Mesodermal cell (in vitro differentiated cells): ENCODE data around the gene NRK.
"Not testable (repeated sequence)": the region's sequence is repeated elsewhere in the genome, so short reads cannot be mapped to it uniquely, and the experiment has no call there.

Experiments
- H3K27ac ChIP-seq: 2 replicates; pipeline ENCODE4 v1.7.0; 2013; ENCODE audit warnings: mild to moderate bottlenecking, low read depth, low read length, moderate library complexity; ENCODE audit not compliant: severe bottlenecking
- H3K36me3 ChIP-seq: 2 replicates; pipeline ENCODE4 v1.7.1; 2013; ENCODE audit warnings: mild to moderate bottlenecking, low read length, moderate library complexity; ENCODE audit not compliant: control insufficient read depth, insufficient read depth
- H3K4me1 ChIP-seq: one replicate; pipeline ENCODE4 v1.7.1; 2013; ENCODE audit warnings: mild to moderate bottlenecking, low read length; ENCODE audit not compliant: insufficient read depth, control insufficient read depth, poor library complexity, severe bottlenecking
- H3K4me3 ChIP-seq: 2 replicates; pipeline ENCODE4 v1.7.0; 2013; ENCODE audit warnings: low read length, control low read depth, mild to moderate bottlenecking; ENCODE audit not compliant: insufficient read depth, poor library complexity, severe bottlenecking; ENCODE audit errors: extremely low read depth
- H3K9me3 ChIP-seq: 2 replicates; pipeline ENCODE4 v1.7.1; 2013; ENCODE audit warnings: mild to moderate bottlenecking, low read length, moderate library complexity; ENCODE audit not compliant: control insufficient read depth
- WGBS, 2 experiments: methylation state at CpG; one replicate each; pipeline ENCODE4 v1.1.5; 2013; ENCODE audit warnings: missing lambda C conversion rate in 2 of 2; ENCODE audit not compliant: insufficient coverage in 2 of 2; 5-methylcytosine and 5-hydroxymethylcytosine counted together

NRK gene

GRCh38 chrX:105981772-105982485, 159.6 kb downstream of the NRK start:
- Histone ChIP-seq H3K36me3 (no peaks in the 10 kb centered on the region), H3K4me3 (no peak overlapping the region)
- 79 to 95% methylated on average over 2 to 6 of the region's 15 CpGs for WGBS, 2 experiments

GRCh38 chrX:105988487-105988886, 166.1 kb downstream of the NRK start:
- H3K4me1 ChIP-seq, H3K27ac ChIP-seq: not testable (repeated sequence)
- WGBS, 2 experiments: no CpG with 5 or more reads among the region's 5 CpGs

More at GRCh38 chrX:105981772-105982485, 159.6 kb downstream of the NRK start:
- Histone ChIP-seq H3K27ac (no peak overlapping the region), H3K4me1 (no peaks in the 10 kb centered on the region), H3K9me3 (no peaks in the 10 kb centered on the region)

GRCh38 chrX:105999294-105999693, 177.0 kb downstream of the NRK start:
- H3K9me3 ChIP-seq: no peaks in the 10 kb centered on the region
- no peak overlapping the region for H3K4me3 ChIP-seq
- no peaks in the 10 kb centered on the region for H3K36me3 ChIP-seq
- 86% methylated on average over 1 of the region's 1 CpG; no CpG with 5 or more reads in 1 of the 2 experiments for WGBS, 2 experiments
- no peaks in the 10 kb centered on the region for H3K4me1 ChIP-seq
- no peak overlapping the region for H3K27ac ChIP-seq

More at GRCh38 chrX:105988487-105988886, 166.1 kb downstream of the NRK start:
- not testable (repeated sequence) for H3K36me3 ChIP-seq, H3K9me3 ChIP-seq, H3K4me3 ChIP-seq

GRCh38 chrX:106000203-106000602, 177.9 kb downstream of the NRK start:
- no peak overlapping the region for H3K27ac ChIP-seq
- no peaks in the 10 kb centered on the region for H3K36me3 ChIP-seq
- H3K9me3 ChIP-seq: no peaks in the 10 kb centered on the region
- no peaks in the 10 kb centered on the region for H3K4me1 ChIP-seq
- no peak overlapping the region for H3K4me3 ChIP-seq

- H3K4me1 ChIP-seq, H3K4me3 ChIP-seq, H3K9me3 ChIP-seq, H3K36me3 ChIP-seq, H3K27ac ChIP-seq: not testable (repeated sequence)
- WGBS, 2 experiments: 100% methylated on average over 1 of the region's 5 CpGs; no CpG with 5 or more reads in 1 of the 2 experiments
Measured at GRCh38 chrX:106000609-106001008, 178.3 kb downstream of the NRK start.

GRCh38 chrX:106005684-106006083, 183.3 kb downstream of the NRK start:
- no peak overlapping the region for H3K27ac ChIP-seq
- 89% methylated on average over 1 of the region's 2 CpGs; no CpG with 5 or more reads in 1 of the 2 experiments for WGBS, 2 experiments
- H3K36me3 ChIP-seq: no peaks in the 10 kb centered on the region
- H3K4me3 ChIP-seq: no peak overlapping the region
- no peaks in the 10 kb centered on the region for H3K4me1 ChIP-seq
- H3K9me3 ChIP-seq: no peaks in the 10 kb centered on the region

- Histone ChIP-seq H3K4me3 (no peak overlapping the region), H3K36me3 (no peaks in the 10 kb centered on the region), H3K4me1 (no peaks in the 10 kb centered on the region), H3K9me3 (no peaks in the 10 kb centered on the region), H3K27ac (no peak overlapping the region)
- 60% methylated on average over 1 of the region's 1 CpG; no CpG with 5 or more reads in 1 of the 2 experiments for WGBS, 2 experiments
Measured at GRCh38 chrX:106007815-106008214, 185.5 kb downstream of the NRK start.
